Lower leg skin (tissue), 3 donors: ENCODE measurements around the gene NCOA1.

Source experiments
- POLR2A ChIP-seq, 2 donors: fragments of 450-650 bp; IDR thresholded peaks; one replicate each; pipeline ENCODE4 v1.6.1; 2016 to 2017; ENCODE audit warnings: antibody characterized with exemption in 2 of 2, mild to moderate bottlenecking in 1 of 2, moderate library complexity in 1 of 2
- TF ChIP-seq, protein P1 (sequence below), 3 donors: fragments of 450-650 bp; IDR thresholded peaks; one replicate each; pipeline ENCODE4 v1.5.1; 2016; ENCODE audit warnings: antibody characterized with exemption in 3 of 3, mild to moderate bottlenecking in 3 of 3, moderate library complexity in 2 of 3

DNA sequence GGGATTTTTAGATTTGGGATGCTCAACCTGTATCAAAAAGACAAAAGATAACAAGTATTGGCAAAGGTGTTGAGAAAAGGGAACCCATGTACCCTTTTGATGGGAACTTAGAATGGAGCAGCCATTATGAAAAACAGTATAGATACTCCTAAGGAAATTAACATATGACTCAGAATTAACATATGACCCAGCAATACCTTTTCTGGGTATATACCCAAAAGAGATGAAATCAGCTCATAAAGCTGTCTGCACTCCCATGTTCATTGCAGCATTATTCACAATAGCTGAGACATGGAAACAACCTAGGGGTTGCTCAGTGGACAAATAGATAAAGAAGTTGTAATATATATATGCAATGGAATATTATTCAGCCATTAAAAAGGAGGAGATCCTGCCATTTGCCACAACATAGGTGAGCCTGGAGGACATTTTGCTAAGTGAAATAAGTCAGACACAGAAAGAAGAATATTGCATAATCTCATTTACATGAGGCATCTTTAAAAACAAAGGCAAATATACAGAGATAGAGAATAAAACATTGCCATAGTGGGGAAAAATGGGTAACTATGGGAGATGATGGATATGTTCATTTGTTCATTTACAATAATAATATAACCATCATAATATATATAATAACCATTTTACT is 160.1 kb downstream of the NCOA1 start:
- TF ChIP-seq POLR2A (IDR thresholded peaks at IDR 0.05), result no peak
- TF ChIP-seq, protein P1, sequence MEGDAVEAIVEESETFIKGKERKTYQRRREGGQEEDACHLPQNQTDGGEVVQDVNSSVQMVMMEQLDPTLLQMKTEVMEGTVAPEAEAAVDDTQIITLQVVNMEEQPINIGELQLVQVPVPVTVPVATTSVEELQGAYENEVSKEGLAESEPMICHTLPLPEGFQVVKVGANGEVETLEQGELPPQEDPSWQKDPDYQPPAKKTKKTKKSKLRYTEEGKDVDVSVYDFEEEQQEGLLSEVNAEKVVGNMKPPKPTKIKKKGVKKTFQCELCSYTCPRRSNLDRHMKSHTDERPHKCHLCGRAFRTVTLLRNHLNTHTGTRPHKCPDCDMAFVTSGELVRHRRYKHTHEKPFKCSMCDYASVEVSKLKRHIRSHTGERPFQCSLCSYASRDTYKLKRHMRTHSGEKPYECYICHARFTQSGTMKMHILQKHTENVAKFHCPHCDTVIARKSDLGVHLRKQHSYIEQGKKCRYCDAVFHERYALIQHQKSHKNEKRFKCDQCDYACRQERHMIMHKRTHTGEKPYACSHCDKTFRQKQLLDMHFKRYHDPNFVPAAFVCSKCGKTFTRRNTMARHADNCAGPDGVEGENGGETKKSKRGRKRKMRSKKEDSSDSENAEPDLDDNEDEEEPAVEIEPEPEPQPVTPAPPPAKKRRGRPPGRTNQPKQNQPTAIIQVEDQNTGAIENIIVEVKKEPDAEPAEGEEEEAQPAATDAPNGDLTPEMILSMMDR (IDR thresholded peaks at IDR 0.05), result no peak
